Measurements from ENCODE around the gene CES3. TPM values are rescaled to one million over a fixed set of nuclear protein-coding genes. Genes with fewer than 3 reads are reported as not detected.
"Not testable (repeated sequence)": the region's sequence is repeated elsewhere in the genome, so short reads cannot be mapped to it uniquely, and the experiment has no call there.

CES3 gene
- total RNA-seq, 4 donors from 2014 or later: 0.21 to 9.2 (median 0.81) TPM

DNA sequence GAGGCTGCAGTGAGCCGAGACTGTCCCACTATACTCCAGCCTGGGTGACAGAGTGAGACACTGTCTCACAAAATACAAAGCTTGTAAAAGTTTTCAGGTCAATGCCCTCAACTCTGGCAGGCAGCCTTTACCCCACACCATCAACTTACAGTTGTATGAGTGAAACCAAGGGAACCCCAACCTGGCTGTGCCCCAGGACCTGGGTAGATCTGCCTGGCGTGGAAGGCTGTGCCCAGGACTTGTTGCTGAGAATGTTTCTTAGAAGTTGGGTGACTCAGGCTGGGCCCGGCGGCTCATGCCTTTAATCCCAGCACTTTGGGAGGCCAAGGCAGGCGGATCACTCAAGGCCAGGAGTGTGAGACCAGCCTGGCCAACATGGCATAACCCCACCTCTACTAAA lies 7.8 kb downstream of the CES3 start:
- DNase-seq (ENCODE audit: low spot score in 2 of 2): no peak
- H3K27ac ChIP-seq: no peak overlapping the region
- TF ChIP-seq, protein P1, sequence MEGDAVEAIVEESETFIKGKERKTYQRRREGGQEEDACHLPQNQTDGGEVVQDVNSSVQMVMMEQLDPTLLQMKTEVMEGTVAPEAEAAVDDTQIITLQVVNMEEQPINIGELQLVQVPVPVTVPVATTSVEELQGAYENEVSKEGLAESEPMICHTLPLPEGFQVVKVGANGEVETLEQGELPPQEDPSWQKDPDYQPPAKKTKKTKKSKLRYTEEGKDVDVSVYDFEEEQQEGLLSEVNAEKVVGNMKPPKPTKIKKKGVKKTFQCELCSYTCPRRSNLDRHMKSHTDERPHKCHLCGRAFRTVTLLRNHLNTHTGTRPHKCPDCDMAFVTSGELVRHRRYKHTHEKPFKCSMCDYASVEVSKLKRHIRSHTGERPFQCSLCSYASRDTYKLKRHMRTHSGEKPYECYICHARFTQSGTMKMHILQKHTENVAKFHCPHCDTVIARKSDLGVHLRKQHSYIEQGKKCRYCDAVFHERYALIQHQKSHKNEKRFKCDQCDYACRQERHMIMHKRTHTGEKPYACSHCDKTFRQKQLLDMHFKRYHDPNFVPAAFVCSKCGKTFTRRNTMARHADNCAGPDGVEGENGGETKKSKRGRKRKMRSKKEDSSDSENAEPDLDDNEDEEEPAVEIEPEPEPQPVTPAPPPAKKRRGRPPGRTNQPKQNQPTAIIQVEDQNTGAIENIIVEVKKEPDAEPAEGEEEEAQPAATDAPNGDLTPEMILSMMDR (IDR thresholded peaks at IDR 0.05): no peak
- TF ChIP-seq EP300 (IDR thresholded peaks at IDR 0.05) (no peak), POLR2A (IDR thresholded peaks at IDR 0.05) (no peak)
- no peaks in the 10 kb centered on the region for H3K36me3 ChIP-seq
- H3K9me3 ChIP-seq: no peaks in the 10 kb centered on the region
- 84 to 91% methylated on average over 5 of the region's 5 CpGs for WGBS, 2 donors
- H3K4me1 ChIP-seq: no peaks in the 10 kb centered on the region
- no peaks in the 10 kb centered on the region for H3K27me3 ChIP-seq
- no peak overlapping the region for H3K4me3 ChIP-seq

DNA sequence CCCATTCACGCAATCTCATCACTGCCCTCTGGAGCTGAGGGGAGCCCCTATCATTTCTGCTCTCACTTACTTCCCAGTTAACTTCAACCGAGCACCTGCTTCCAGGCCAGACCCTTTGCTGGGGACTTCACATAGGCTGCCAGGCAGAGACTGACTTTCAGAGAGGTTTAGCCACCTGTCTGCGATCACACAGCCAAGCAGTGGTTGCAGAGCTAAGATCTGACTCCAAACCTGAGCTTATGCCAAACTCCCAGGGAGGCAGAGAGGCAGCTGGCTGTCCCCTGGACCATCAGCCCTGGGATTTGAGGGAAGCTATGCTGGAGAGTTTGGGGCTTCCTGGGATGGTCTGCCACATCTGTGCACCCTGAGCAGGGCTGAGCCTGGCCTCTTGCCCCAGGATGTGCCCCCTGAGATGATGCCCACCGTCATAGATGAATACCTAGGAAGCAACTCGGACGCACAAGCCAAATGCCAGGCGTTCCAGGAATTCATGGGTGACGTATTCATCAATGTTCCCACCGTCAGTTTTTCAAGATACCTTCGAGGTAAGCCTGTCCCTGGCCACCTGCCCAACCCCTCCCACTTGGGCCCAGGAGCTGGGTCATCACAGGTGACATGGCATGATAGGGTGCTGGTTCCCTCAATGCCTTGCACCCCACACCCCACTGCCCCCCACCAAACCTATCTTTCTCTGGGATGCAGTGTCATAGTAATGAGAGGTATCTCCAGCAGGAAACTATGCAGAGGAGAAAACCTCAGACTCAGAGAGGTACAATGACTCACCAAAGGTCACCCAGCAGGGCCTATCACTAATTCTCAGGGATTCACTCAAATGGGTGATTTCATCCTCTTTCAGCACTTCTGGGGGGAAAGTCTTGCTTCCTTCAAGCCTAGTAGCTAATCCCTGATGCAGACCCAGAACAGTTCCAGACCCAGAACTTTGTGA lies 10.0 kb downstream of the CES3 start:
- Histone ChIP-seq H3K4me1 (no peaks in the 10 kb centered on the region), H3K27ac (no peak overlapping the region), H3K36me3 (no peaks in the 10 kb centered on the region), H3K27me3 (no peaks in the 10 kb centered on the region), H3K4me3 (no peak overlapping the region), H3K9me3 (no peaks in the 10 kb centered on the region)
- no peak for DNase-seq (ENCODE audit: low spot score in 2 of 2)
- WGBS, 2 donors: 67 to 77% methylated on average over 10 of the region's 10 CpGs
- no peak for TF ChIP-seq POLR2A (IDR thresholded peaks at IDR 0.05)
- TF ChIP-seq EP300 (IDR thresholded peaks at IDR 0.05): no peak
- TF ChIP-seq, protein P1 (IDR thresholded peaks at IDR 0.05): no peak

GRCh38 chr16:66972983-66973382 lies 11.9 kb downstream of the CES3 start:
- DNase-seq (ENCODE audit: low spot score in 2 of 2): no peak
- no peaks in the 10 kb centered on the region for H3K36me3 ChIP-seq
- WGBS, 2 donors: 61 to 79% methylated on average over 9 of the region's 9 CpGs

DNA sequence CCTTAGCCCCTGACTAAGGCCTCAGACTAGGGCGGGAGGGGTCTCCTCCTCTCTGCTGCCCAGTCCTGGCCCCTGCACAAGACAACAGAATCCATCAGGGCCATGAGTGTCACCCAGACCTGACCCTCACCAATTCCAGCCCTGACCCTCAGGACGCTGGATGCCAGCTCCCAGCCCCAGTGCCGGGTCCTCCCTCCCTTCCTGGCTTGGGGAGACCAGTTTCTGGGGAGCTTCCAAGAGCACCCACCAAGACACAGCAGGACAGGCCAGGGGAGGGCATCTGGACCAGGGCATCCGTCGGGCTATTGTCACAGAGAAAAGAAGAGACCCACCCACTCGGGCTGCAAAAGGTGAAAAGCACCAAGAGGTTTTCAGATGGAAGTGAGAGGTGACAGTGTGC lies 12.7 kb downstream of the CES3 start:
- Histone ChIP-seq H3K4me3 (no peak overlapping the region), H3K9me3 (no peaks in the 10 kb centered on the region), H3K27ac (no peak overlapping the region), H3K27me3 (no peaks in the 10 kb centered on the region), H3K36me3 (no peaks in the 10 kb centered on the region), H3K4me1 (peaks cover 0 to 15% (median 1%) of the 10 kb centered on the region in 4 donors)
- no peak for TF ChIP-seq EP300 (IDR thresholded peaks at IDR 0.05)
- no peak for TF ChIP-seq POLR2A (IDR thresholded peaks at IDR 0.05)
- TF ChIP-seq, protein P1 (IDR thresholded peaks at IDR 0.05): no peak
- DNase-seq (ENCODE audit: low spot score in 2 of 2): no peak
- 90 to 98% methylated on average over 4 to 6 of the region's 6 CpGs for WGBS, 2 donors

More at GRCh38 chr16:66972983-66973382, 11.9 kb downstream of the CES3 start:
- no peak overlapping the region for H3K4me3 ChIP-seq
- H3K27ac ChIP-seq: no peak overlapping the region
- H3K9me3 ChIP-seq: no peaks in the 10 kb centered on the region
- H3K27me3 ChIP-seq: no peaks in the 10 kb centered on the region
- H3K4me1 ChIP-seq: peaks cover 0 to 8% (median 1%) of the 10 kb centered on the region in 4 donors
- TF ChIP-seq, protein P1 (IDR thresholded peaks at IDR 0.05): no peak
- TF ChIP-seq POLR2A (IDR thresholded peaks at IDR 0.05) (no peak), EP300 (IDR thresholded peaks at IDR 0.05) (no peak)

DNA sequence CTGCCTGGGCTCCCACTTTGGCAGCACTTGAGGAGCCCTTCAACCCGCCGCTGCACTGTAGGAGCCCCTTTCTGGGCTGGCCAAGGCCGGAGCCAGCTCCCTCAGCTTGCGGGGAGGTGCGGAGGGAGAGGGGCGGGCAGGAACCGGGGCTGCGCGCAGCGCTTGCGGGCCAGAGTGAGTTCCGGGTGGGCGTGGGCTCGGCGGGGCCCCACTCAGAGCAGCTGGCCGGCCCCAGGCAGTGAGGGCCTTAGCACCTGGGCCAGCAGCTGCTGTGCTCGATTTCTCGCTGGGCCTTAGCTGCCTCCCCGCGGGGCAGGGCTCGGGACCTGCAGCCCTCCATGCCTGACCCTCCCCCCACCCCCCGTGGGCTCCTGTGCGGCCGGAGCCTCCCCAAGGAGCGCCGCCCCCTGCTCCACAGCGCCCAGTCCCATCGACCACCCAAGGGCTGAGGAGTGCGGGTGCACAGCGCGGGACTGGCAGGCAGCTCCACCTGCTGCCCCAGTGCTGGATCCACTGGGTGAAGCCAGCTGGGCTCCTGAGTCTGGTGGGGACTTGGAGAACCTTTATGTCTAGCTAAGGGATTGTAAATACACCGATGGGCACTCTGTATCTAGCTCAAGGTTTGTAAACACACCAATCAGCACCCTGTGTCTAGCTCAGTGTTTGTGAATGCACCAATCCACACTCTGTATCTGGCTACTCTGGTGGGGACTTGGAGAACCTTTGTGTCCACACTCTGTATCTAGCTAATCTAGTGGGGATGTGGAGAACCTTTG lies 13.3 kb downstream of the CES3 start:
- peaks cover 0 to 21% (median 4%) of the 10 kb centered on the region in 4 donors for H3K4me1 ChIP-seq
- WGBS, 2 donors: 83 to 92% methylated on average over 7 to 12 of the region's 32 CpGs
- not testable (repeated sequence) for H3K36me3 ChIP-seq; DNase-seq (ENCODE audit: low spot score in 2 of 2); H3K4me3 ChIP-seq; H3K9me3 ChIP-seq; H3K27ac ChIP-seq; H3K27me3 ChIP-seq

GRCh38 chr16:66974932-66975246 lies 13.8 kb downstream of the CES3 start:
- 43 to 47% methylated on average over 11 of the region's 11 CpGs for WGBS, 2 donors

More at GRCh38 chr16:66974932-66975246, 13.8 kb downstream of the CES3 start:
- not testable (repeated sequence) for H3K27me3 ChIP-seq; H3K36me3 ChIP-seq; H3K9me3 ChIP-seq; DNase-seq (ENCODE audit: low spot score in 2 of 2); H3K27ac ChIP-seq; H3K4me3 ChIP-seq
- peaks cover 0 to 26% (median 5%) of the 10 kb centered on the region in 4 donors for H3K4me1 ChIP-seq
